Suprapubic skin (tissue), 4 donors: ENCODE data around the gene CAMTA1. TPM values are rescaled to one million over a fixed set of nuclear protein-coding genes. Genes with fewer than 3 reads are reported as not detected.

ENCODE experiments used
- DNase-seq, 2 donors: peaks; one replicate each; pipeline ENCODE4 v3.0.0-alpha.2; 2019; ENCODE audit warnings: low spot score in 2 of 2
- H3K27ac ChIP-seq: fragments of 200-600 bp; sonication (generic); one replicate; pipeline ENCODE4 v1.5.1; 2019
- H3K27me3 ChIP-seq: fragments of 200-600 bp; sonication (generic); one replicate; pipeline ENCODE4 v1.5.1; 2019
- H3K36me3 ChIP-seq: fragments of 200-600 bp; sonication (generic); one replicate; pipeline ENCODE4 v1.5.1; 2019
- H3K4me1 ChIP-seq: fragments of 200-600 bp; sonication (generic); one replicate; pipeline ENCODE4 v1.5.1; 2019
- H3K4me3 ChIP-seq: fragments of 200-600 bp; sonication (generic); one replicate; pipeline ENCODE4 v1.5.1; 2019; ENCODE audit warnings: mild to moderate bottlenecking
- H3K9me3 ChIP-seq: fragments of 200-600 bp; sonication (generic); one replicate; pipeline ENCODE4 v1.5.1; 2019
- CTCF ChIP-seq, 2 donors: fragments of 200-600 bp in 1 of 2; fragments of 450-650 bp in 1 of 2; sonication (generic) in 1 of 2; IDR thresholded peaks; one replicate each; pipeline ENCODE4 v1.5.1; 2016 to 2019; ENCODE audit warnings: antibody characterized with exemption in 2 of 2, mild to moderate bottlenecking in 1 of 2, moderate library complexity in 1 of 2
- EP300 ChIP-seq: sonication (generic); formaldehyde crosslinking; IDR thresholded peaks from one replicate; pipeline ENCODE4 v1.6.1; 2017; ENCODE audit warnings: antibody characterized with exemption
- POLR2A ChIP-seq, 2 donors: fragments of 450-650 bp; IDR thresholded peaks; one replicate each; pipeline ENCODE4 v1.6.1; 2017; ENCODE audit warnings: antibody characterized with exemption in 2 of 2, mild to moderate bottlenecking in 2 of 2, moderate library complexity in 2 of 2
- POLR2AphosphoS5 ChIP-seq, 3 donors: sonication (generic); formaldehyde crosslinking; IDR thresholded peaks; one replicate each; pipeline ENCODE4 v1.6.1; 2017; ENCODE audit warnings: antibody characterized with exemption in 3 of 3
- WGBS: methylation state at CpG from one replicate; pipeline ENCODE4 v1.1.5; 2018; 5-methylcytosine and 5-hydroxymethylcytosine counted together
- total RNA-seq, 4 donors: library from RNA; depleted of rRNA; stranded (reverse); fragments of >200 nt; gene quantifications; one replicate each; pipeline ENCODE4 v1.1.0, GENCODE V29; 2016

CAMTA1 gene
- total RNA-seq, 4 donors from 2014 or later: 40.4 to 54.1 (median 46.6) TPM

- Histone ChIP-seq H3K27me3 (no peaks in the 10 kb centered on the region), H3K27ac (no peak overlapping the region), H3K9me3 (no peaks in the 10 kb centered on the region), H3K36me3 (no peaks in the 10 kb centered on the region), H3K4me3 (no peak overlapping the region), H3K4me1 (peaks cover 19% of the 10 kb centered on the region)
- DNase-seq: no peak
- TF ChIP-seq EP300 (no peak), CTCF (IDR thresholded peaks at IDR 0.05) (no peak), POLR2AphosphoS5 (IDR thresholded peaks at IDR 0.05) (no peak), POLR2A (IDR thresholded peaks at IDR 0.05) (no peak)
- WGBS: 76% methylated on average over 6 of the region's 6 CpGs
Measured at GRCh38 chr1:6923416-6923815, 138.2 kb downstream of the CAMTA1 start.

GRCh38 chr1:6923955-6924881 is 139.0 kb downstream of the CAMTA1 start:
- H3K36me3 ChIP-seq: no peaks in the 10 kb centered on the region
- no peak for DNase-seq
- peaks cover 11% of the 10 kb centered on the region for H3K4me1 ChIP-seq
- no peaks in the 10 kb centered on the region for H3K9me3 ChIP-seq
- TF ChIP-seq EP300 (no peak), POLR2A (IDR thresholded peaks at IDR 0.05) (no peak), POLR2AphosphoS5 (IDR thresholded peaks at IDR 0.05) (no peak), CTCF (IDR thresholded peaks at IDR 0.05) (no peak)
- H3K4me3 ChIP-seq: no peak overlapping the region
- no peaks in the 10 kb centered on the region for H3K27me3 ChIP-seq
- no peak overlapping the region for H3K27ac ChIP-seq
- 72% methylated on average over 18 of the region's 18 CpGs for WGBS

GRCh38 chr1:6924891-6925290 is 139.6 kb downstream of the CAMTA1 start:
- TF ChIP-seq CTCF (IDR thresholded peaks at IDR 0.05) (no peak), EP300 (no peak), POLR2AphosphoS5 (IDR thresholded peaks at IDR 0.05) (no peak), POLR2A (IDR thresholded peaks at IDR 0.05) (no peak)
- H3K9me3 ChIP-seq: no peaks in the 10 kb centered on the region
- H3K4me1 ChIP-seq: peaks cover 11% of the 10 kb centered on the region
- WGBS: 95% methylated on average over 4 of the region's 4 CpGs
- no peaks in the 10 kb centered on the region for H3K27me3 ChIP-seq
- no peak overlapping the region for H3K4me3 ChIP-seq
- H3K27ac ChIP-seq: no peak overlapping the region
- no peak for DNase-seq
- no peaks in the 10 kb centered on the region for H3K36me3 ChIP-seq

- Histone ChIP-seq H3K27me3 (no peaks in the 10 kb centered on the region), H3K4me1 (peaks cover 6% of the 10 kb centered on the region), H3K27ac (no peak overlapping the region), H3K4me3 (no peak overlapping the region), H3K36me3 (no peaks in the 10 kb centered on the region), H3K9me3 (no peaks in the 10 kb centered on the region)
- TF ChIP-seq POLR2A (IDR thresholded peaks at IDR 0.05) (no peak), EP300 (no peak), CTCF (IDR thresholded peaks at IDR 0.05) (no peak), POLR2AphosphoS5 (IDR thresholded peaks at IDR 0.05) (no peak)
- 57% methylated on average over 4 of the region's 4 CpGs for WGBS
- no peak for DNase-seq
Measured at GRCh38 chr1:6927626-6928025, 142.4 kb downstream of the CAMTA1 start.

- H3K36me3 ChIP-seq: no peaks in the 10 kb centered on the region
- WGBS: 59% methylated on average over 12 of the region's 12 CpGs
- H3K9me3 ChIP-seq: no peaks in the 10 kb centered on the region
- H3K4me1 ChIP-seq: no peaks in the 10 kb centered on the region
- TF ChIP-seq POLR2AphosphoS5 (IDR thresholded peaks at IDR 0.05) (no peak), POLR2A (IDR thresholded peaks at IDR 0.05) (no peak), CTCF (IDR thresholded peaks at IDR 0.05) (no peak), EP300 (no peak)
- H3K4me3 ChIP-seq: no peak overlapping the region
- DNase-seq: no peak
- no peaks in the 10 kb centered on the region for H3K27me3 ChIP-seq
- H3K27ac ChIP-seq: no peak overlapping the region
Measured at GRCh38 chr1:6928106-6928885, 143.0 kb downstream of the CAMTA1 start.
